Inflammatory macrophage (primary cell): ENCODE measurements around the gene FBXL15.

Experiments used
- DNase-seq, 2 donors: peaks; one replicate each; pipeline ENCODE4 v3.0.0-alpha.2; 2020 to 2022

The FBXL15 gene

DNA sequence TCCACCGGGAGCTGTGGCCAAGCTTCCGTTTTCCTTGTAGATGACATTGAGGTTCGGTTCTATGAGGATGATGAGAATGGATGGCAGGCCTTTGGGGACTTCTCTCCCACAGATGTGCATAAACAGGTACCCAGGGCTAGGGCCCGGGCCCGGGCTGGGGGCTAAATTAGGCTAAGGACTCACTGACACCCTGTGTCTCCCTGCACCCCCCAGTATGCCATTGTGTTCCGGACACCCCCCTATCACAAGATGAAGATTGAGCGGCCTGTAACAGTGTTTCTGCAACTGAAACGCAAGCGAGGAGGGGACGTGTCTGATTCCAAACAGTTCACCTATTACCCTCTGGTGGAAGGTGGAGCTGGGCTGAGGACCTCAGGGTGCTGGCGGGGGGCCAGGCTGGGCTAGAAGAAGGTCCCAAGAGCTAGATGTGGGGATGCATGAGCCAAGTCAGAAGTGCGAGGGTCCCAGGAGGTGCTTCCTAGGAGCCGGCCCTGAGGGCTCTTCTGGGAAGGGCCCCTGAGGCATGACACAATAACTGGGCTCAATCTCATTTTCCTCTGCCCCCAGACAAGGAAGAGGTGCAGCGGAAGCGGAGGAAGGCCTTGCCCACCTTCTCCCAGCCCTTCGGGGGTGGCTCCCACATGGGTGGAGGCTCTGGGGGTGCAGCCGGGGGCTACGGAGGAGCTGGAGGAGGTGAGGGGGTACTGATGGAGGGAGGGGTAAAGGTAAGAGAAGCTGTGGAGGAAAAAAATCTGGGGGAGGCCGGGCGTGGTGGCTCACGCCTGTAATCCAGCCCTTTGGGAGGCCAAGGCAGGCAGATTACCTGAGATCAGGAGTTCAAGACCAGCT lies 22.2 kb upstream of the FBXL15 start:
- no peak for DNase-seq

DNA sequence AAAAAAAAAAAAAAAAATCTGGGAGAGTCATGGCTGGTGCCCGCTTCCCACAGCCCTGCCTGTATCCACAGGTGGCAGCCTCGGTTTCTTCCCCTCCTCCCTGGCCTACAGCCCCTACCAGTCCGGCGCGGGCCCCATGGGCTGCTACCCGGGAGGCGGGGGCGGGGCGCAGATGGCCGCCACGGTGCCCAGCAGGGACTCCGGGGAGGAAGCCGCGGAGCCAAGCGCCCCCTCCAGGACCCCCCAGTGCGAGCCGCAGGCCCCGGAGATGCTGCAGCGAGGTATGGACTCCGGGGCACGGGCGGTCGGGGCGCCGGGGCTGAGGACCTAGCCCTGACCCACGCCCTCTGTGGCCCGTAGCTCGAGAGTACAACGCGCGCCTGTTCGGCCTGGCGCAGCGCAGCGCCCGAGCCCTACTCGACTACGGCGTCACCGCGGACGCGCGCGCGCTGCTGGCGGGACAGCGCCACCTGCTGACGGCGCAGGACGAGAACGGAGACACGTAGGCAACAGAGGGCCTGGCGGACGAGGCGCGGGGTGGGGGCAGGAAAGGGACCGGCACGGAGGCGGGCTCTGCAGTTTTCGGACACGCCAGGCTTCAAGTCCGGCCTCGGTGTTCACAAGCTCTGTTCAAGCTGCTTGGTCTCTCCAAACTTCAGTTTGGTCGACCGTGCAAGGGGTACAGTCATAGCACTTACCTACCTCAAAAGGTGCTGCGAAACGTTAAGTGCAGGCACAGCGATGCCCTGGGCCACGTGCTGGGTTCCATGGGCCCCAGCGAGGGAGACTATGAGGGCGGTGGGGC lies 21.2 kb upstream of the FBXL15 start:
- DNase-seq: peak; percentile 87 to 89

- DNase-seq: no peak
These were observed 20.6 kb upstream of the FBXL15 start for GRCh38 chr10:102400076-102400475.

- no peak for DNase-seq
These were observed 19.9 kb upstream of the FBXL15 start for GRCh38 chr10:102400598-102401341.

GRCh38 chr10:102401342-102401654 lies 19.3 kb upstream of the FBXL15 start:
- no peak for DNase-seq

DNA sequence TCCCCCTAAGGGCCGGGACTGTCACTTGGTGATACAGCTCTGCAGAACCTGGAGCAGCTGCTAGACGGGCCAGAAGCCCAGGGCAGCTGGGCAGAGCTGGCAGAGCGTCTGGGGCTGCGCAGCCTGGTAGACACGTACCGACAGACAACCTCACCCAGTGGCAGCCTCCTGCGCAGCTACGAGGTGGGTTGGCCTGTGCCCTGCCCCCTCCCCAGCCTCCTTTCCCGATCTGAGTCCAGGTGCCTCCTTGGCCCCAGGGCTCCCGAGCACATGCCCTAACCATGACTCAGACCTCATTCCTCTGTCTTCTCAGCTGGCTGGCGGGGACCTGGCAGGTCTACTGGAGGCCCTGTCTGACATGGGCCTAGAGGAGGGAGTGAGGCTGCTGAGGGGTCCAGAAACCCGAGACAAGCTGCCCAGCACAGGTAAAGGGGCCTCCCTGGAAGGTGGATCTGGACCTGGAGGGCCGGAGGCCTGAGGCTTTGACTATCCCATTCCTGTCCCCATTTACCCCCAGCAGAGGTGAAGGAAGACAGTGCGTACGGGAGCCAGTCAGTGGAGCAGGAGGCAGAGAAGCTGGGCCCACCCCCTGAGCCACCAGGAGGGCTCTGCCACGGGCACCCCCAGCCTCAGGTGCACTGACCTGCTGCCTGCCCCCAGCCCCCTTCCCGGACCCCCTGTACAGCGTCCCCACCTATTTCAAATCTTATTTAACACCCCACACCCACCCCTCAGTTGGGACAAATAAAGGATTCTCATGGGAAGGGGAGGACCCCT lies 18.7 kb upstream of the FBXL15 start:
- no peak for DNase-seq

- no peak for DNase-seq
These were observed 18.1 kb upstream of the FBXL15 start for GRCh38 chr10:102402512-102402896.

- DNase-seq: no peak
These were observed 17.5 kb upstream of the FBXL15 start for GRCh38 chr10:102403115-102403514.

DNA sequence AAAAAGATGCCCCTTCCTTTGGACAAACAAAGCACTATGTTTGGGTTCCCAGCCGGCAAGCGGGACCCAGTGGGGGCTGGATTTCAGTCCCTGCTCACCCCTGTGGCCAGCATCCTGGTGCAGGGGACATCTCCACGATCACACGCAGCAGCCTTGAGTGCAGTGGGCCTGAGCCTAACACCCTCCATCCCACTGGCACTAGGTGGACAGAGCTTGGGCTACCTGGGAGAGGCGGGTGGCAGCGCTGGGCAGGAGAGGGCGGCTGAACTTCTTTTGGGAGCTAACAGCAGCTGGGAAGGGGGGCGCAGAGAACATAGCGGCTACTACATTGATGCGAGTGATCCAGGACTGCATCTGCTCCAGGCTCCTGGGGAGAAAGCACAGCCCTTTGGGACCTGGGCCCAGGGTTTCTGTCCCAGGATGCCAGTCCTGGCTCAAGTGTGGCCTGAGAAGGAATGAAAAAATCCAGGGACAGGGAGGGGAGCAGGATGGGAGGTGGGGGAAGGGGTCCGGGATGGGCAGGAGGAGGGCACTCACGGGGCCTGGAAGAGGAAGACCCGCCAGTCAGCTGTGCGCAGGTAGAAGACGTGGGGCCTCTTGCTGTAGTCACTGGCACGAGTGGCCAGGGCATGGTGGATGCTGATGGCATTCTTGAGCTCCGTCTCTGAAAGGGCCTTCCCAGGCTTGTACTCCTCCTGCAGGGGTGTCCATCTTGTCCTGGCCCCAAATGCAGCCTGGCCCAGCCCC lies 16.1 kb upstream of the FBXL15 start:
- no peak for DNase-seq

- DNase-seq: no peak
These were observed 15.5 kb upstream of the FBXL15 start for GRCh38 chr10:102405108-102405571.

DNA sequence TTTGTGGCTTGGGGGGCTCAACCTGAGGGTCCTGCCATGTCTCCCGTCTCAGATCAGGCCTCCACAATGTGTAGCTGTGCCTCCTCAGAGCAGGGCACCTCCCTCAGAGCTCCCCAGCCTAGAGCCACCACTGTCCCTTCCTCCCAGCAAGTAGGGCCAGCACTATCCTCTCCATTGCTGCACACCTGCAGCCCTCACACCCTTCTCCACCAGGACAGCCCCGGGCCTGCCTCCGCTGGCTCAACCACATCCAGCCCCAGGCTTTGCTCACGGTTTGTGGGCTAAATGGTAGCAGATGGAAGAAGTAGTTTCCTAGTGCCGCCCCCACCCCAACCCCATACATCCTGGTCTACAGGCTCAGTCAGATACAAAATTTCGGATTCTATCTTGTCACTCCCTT lies 15.0 kb upstream of the FBXL15 start:
- no peak for DNase-seq

GRCh38 chr10:102406815-102407214 lies 13.8 kb upstream of the FBXL15 start:
- no peak for DNase-seq

- peak; percentile 20 to 55 for DNase-seq
These were observed 13.1 kb upstream of the FBXL15 start for GRCh38 chr10:102407425-102408130.

- no peak for DNase-seq
These were observed 12.4 kb upstream of the FBXL15 start for GRCh38 chr10:102408131-102408727.

DNA sequence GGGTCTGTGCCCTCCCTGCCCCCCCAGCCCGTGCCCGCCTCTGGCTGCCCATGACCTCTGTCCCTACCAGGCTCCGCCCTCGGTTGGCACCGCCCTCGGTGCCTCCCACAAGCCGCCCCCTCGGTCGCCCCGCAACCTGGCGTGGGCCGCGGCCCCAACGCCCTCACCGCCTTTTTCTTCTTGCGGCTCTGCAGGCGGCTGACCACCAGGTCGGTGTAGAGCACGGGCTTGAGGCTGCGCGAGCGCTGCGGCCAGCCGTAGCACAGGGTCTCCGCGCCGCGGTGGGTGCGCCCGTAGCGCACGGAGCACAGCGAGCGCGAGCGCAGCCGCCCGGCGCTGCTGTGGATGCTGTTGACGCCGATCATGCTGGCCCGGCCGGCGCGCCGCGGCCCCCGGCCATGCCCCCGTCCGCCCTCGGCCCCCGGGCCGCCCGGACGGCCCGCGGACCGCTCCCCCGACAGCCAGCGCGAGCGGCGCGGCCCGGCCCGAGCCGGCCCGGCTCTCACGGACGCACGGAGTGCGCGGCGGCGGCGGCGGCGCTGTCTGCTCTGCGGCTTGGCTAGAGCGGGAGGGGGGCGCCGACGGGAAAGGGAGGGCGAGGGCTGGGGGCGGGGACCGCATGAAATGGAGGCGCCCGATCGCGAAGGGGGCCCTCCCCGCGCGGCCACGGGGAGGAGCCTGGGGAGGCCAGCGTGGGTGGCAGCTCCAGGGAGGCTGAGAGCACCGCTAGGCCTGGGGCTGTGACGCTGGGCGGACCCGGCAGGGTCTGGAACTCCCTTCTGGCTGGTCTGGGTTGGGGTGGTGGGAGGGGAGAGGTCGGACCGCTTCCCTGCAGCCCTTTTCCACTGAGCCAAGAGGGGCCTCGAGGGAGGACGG lies 11.7 kb upstream of the FBXL15 start:
- peak in 1 of 2 donors; percentile 36 for DNase-seq

DNA sequence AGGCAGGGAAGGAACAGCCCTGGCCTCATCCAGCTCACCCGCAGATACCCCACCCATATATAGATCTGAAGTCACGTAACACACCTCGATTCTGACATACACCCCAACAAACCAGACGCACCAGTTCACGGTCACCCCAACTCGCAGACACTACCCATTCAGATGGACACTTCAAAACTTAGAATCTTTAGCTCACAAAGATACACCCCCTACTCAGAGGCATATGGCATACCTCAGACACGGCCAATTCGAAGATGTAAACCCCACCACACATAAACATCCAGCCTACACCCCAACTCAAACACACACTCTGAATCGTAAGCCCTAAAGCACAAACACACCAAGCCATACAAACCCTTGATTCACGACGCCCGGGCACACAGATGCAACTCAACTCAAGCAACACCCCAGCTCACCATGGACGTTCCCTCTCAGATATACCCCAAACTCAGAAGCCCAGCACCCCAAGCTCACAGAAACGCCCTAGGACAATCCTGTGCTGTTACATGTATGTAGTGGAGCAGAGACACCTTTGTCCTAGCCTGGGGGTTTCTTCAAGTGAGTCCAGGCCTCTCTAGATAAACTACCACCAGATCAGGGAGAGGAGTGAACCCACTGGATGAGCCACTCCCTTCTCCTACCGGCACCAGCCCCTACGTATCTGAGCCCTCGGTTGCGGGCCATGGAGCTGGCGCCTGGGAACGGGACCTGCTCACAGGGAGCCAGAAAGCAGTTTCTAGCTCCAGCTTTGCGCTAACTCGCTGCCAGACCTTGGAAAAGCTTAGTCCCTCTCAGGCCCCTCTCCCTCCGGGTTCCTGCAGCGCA lies 10.8 kb upstream of the FBXL15 start:
- DNase-seq: no peak

- DNase-seq: no peak
These were observed 10.1 kb upstream of the FBXL15 start for GRCh38 chr10:102410429-102411073.
